SK-N-SH (cell line): ENCODE measurements around the gene GDPD5. TPM values are rescaled to one million over a fixed set of nuclear protein-coding genes. Genes with fewer than 3 reads are reported as not detected.
A peak's percentile ranks its signal among the peaks of the same experiment; 100 is the strongest.

Experiments
- CTCF ChIA-PET: fragments of 300-600, 350-600 bp; formaldehyde crosslinking; extraction: SDS; loops from one replicate; lab custom pipeline; 2021; lab: Yijun Ruan, JAX
- POLR2A ChIA-PET: fragments of 350-600 bp; sonication (Branson Sonifier 250); formaldehyde crosslinking; extraction: SDS; loops from one replicate; lab custom pipeline; 2020; ENCODE audit warnings: antibody characterized with exemption, inconsistent platforms; lab: Yijun Ruan, JAX
- DNase-seq: peaks from one replicate; pipeline ENCODE4 v3.0.0; 2012
- H2AFZ ChIP-seq: fragments of 200-600 bp; sonication (generic); 2 replicates; pipeline ENCODE4 v1.8.1; 2016; ENCODE audit warnings: antibody characterized with exemption, mild to moderate bottlenecking, low read depth
- H3F3A ChIP-seq: fragments of 200-600 bp; sonication (generic); replicated peaks from 2 replicates; pipeline ENCODE3; 2016; ENCODE audit warnings: antibody characterized with exemption, mild to moderate bottlenecking; ENCODE audit not compliant: insufficient read depth
- H3K27ac ChIP-seq, 2 experiments: fragments of 200-500 bp in 1 of 2; fragments of 200-600 bp in 1 of 2; sonication (Bioruptor generic) in 1 of 2; sonication (generic), shearing (Covaris generic) in 1 of 2; 2 replicates each; pipeline versions ENCODE4 v1.5.1 to v1.6.1; 2014 to 2016; ENCODE audit warnings: low read depth in 2 of 2, inconsistent platforms in 1 of 2, low read length in 1 of 2, mild to moderate bottlenecking in 1 of 2, mixed read lengths in 1 of 2
- H3K27me3 ChIP-seq: fragments of 200-600 bp; sonication (generic), shearing (Covaris generic); 2 replicates; pipeline ENCODE4 v1.6.1; 2016; ENCODE audit warnings: mixed run types; ENCODE audit not compliant: insufficient read depth
- H3K36me3 ChIP-seq, 2 experiments: fragments of 200-500 bp in 1 of 2; fragments of 200-600 bp in 1 of 2; sonication (Bioruptor generic) in 1 of 2; sonication (generic) in 1 of 2; replicated peaks in 1 of 2; 2 replicates each; pipeline versions ENCODE3 to v1.5.1; 2014 to 2016; ENCODE audit warnings: low read length in 1 of 2, mild to moderate bottlenecking in 1 of 2; ENCODE audit not compliant: insufficient read depth in 2 of 2, control insufficient read depth in 1 of 2
- H3K4me1 ChIP-seq, 2 experiments: fragments of 200-500 bp in 1 of 2; fragments of 200-600 bp in 1 of 2; sonication (Bioruptor generic) in 1 of 2; sonication (generic), shearing (Covaris generic) in 1 of 2; 2 replicates each; pipeline versions ENCODE4 v1.5.1 to v1.6.1; 2014 to 2016; ENCODE audit warnings: low read depth in 1 of 2, low read length in 1 of 2, mixed run types in 1 of 2; ENCODE audit not compliant: insufficient read depth in 2 of 2, control insufficient read depth in 1 of 2
- H3K4me2 ChIP-seq: fragments of 200-600 bp; sonication (generic), shearing (Covaris generic); 2 replicates; pipeline ENCODE4 v1.6.1; 2017; ENCODE audit warnings: mixed run types
- H3K4me3 ChIP-seq, 2 experiments: fragments of 200-500 bp in 1 of 2; fragments of 200-600 bp in 1 of 2; sonication (Bioruptor generic) in 1 of 2; sonication (generic), shearing (Covaris generic) in 1 of 2; 2 replicates each; pipeline versions ENCODE4 v1.5.1 to v1.8.1; 2014 to 2016; ENCODE audit warnings: low read depth in 2 of 2, inconsistent platforms in 1 of 2, low read length in 1 of 2, mild to moderate bottlenecking in 1 of 2, mixed read lengths in 1 of 2, moderate library complexity in 1 of 2
- H3K79me2 ChIP-seq: fragments of 200-600 bp; sonication (generic); 2 replicates; pipeline ENCODE4 v1.8.1; 2017; ENCODE audit warnings: mild to moderate bottlenecking; ENCODE audit not compliant: insufficient read depth
- H3K9ac ChIP-seq: fragments of 200-600 bp; sonication (generic); 2 replicates; pipeline ENCODE4 v1.6.1; 2017; ENCODE audit warnings: mixed run types
- H3K9me2 ChIP-seq: fragments of 200-600 bp; sonication (generic); 2 replicates; pipeline ENCODE4 v1.6.1; 2017; ENCODE audit warnings: mixed run types
- H3K9me3 ChIP-seq: fragments of 200-600 bp; sonication (generic); 2 replicates; pipeline ENCODE4 v1.6.1; 2017; ENCODE audit warnings: mixed run types, mild to moderate bottlenecking, moderate library complexity
- H4K20me1 ChIP-seq: fragments of 200-600 bp; sonication (generic); 2 replicates; pipeline ENCODE4 v1.6.1; 2017; ENCODE audit warnings: mild to moderate bottlenecking, mixed run types; ENCODE audit not compliant: insufficient read depth
- CHD2 ChIP-seq: fragments of 150-350 bp; IDR thresholded peaks from 2 replicates; pipeline ENCODE4 v1.6.1; 2018; ENCODE audit warnings: low read length; ENCODE audit not compliant: partially characterized antibody
- EP300 ChIP-seq, 2 experiments: IDR thresholded peaks; 2 replicates each; pipeline versions ENCODE4 v1.4.0 to v1.6.1; 2012; ENCODE audit warnings: borderline replicate concordance in 1 of 2, low read depth in 1 of 2, low read length in 1 of 2
- EZH2phosphoT487 ChIP-seq: fragments of 200-600 bp; sonication (generic); IDR thresholded peaks from 2 replicates; pipeline ENCODE4 v1.6.1; 2017; ENCODE audit warnings: low read depth, mixed run types, mild to moderate bottlenecking, antibody characterized with exemption, moderate library complexity, borderline replicate concordance
- FOSL2 ChIP-seq: IDR thresholded peaks from 2 replicates; pipeline ENCODE4 v1.4.0; 2012; ENCODE audit warnings: low read depth, mild to moderate bottlenecking, moderate library complexity, borderline replicate concordance
- FOXM1 ChIP-seq: IDR thresholded peaks from 2 replicates; pipeline ENCODE4 v1.4.0; 2012; ENCODE audit warnings: low read depth, mild to moderate bottlenecking
- GATA2 ChIP-seq: sonication (generic); formaldehyde crosslinking; IDR thresholded peaks from 2 replicates; pipeline ENCODE4 v1.5.0; 2020; ENCODE audit warnings: mild to moderate bottlenecking, missing genetic modification reagents
- JUND ChIP-seq: IDR thresholded peaks from 2 replicates; pipeline ENCODE4 v1.4.0; 2012
- MAX ChIP-seq: IDR thresholded peaks from 2 replicates; pipeline ENCODE4 v1.4.0; 2012; ENCODE audit warnings: low read depth
- MEF2A ChIP-seq: IDR thresholded peaks from 2 replicates; pipeline ENCODE4 v1.4.0; 2012; ENCODE audit warnings: low read depth, borderline replicate concordance
- MXI1 ChIP-seq: IDR thresholded peaks from 2 replicates; pipeline ENCODE4 v1.6.1; 2012; ENCODE audit warnings: mild to moderate bottlenecking, low read depth, low read length, improper control_type of control experiment
- PBX3 ChIP-seq: IDR thresholded peaks from 2 replicates; pipeline ENCODE4; 2012
- POLR2AphosphoS5 ChIP-seq: IDR thresholded peaks from 2 replicates; pipeline ENCODE4 v1.6.1; 2012; ENCODE audit warnings: low read depth, low read length
- RCOR1 ChIP-seq: fragments of 150-350 bp; IDR thresholded peaks from 2 replicates; pipeline ENCODE4 v1.6.1; 2017; ENCODE audit warnings: antibody characterized with exemption, low read length
- REST ChIP-seq: IDR thresholded peaks from 2 replicates; pipeline ENCODE4 v1.6.1; 2012; ENCODE audit warnings: mild to moderate bottlenecking, low read depth, low read length, moderate library complexity
- RXRA ChIP-seq: IDR thresholded peaks from 2 replicates; pipeline ENCODE4 v1.4.0; 2012; ENCODE audit warnings: low read depth, mild to moderate bottlenecking, borderline replicate concordance
- TAF1 ChIP-seq: IDR thresholded peaks from 2 replicates; pipeline ENCODE4 v1.6.1; 2012; ENCODE audit warnings: low read depth, mild to moderate bottlenecking, low read length, moderate library complexity, borderline replicate concordance
- TCF12 ChIP-seq: IDR thresholded peaks from 2 replicates; pipeline ENCODE4 v1.4.0; 2012
- TEAD4 ChIP-seq: IDR thresholded peaks from 2 replicates; pipeline ENCODE4 v1.4.0; 2012; ENCODE audit warnings: mild to moderate bottlenecking, borderline replicate concordance; ENCODE audit not compliant: insufficient read depth
- USF1 ChIP-seq: IDR thresholded peaks from 2 replicates; pipeline ENCODE4 v1.4.0; 2012; ENCODE audit warnings: low read depth, borderline replicate concordance
- USF2 ChIP-seq: fragments of 150-350 bp; IDR thresholded peaks from 2 replicates; pipeline ENCODE4 v1.6.1; 2017; ENCODE audit warnings: antibody characterized with exemption, low read length, low read depth, borderline replicate concordance
- WGBS: methylation state at CpG from one replicate; pipeline ENCODE4 v1.1.6; 2017; ENCODE audit warnings: low lambda C conversion rate; 5-methylcytosine and 5-hydroxymethylcytosine counted together
- polyA plus RNA-seq, 3 experiments: library from polyadenylated mRNA; depleted of rRNA; stranded (reverse); fragments of >200 nt; gene quantifications; 2 replicates each; pipeline ENCODE4 v1.2.3, GENCODE V29; 2012

The GDPD5 gene
- polyA plus RNA-seq, 1 of the 3 experiments (the other 2 are of a cell fraction): 2.2 TPM

- TF ChIP-seq TAF1 (peak; percentile 100), GATA2 (CRISPR knock-in tag) (no peak), MAX (peak; percentile 96), JUND (no peak; the same call in 1 of the 2 replicates), USF1 (no peak), RCOR1 (no peak), TCF12 (peak; percentile 32; the same call in 1 of the 2 replicates), FOSL2 (no peak), TEAD4 (0 out of 2 replicates have a peak, but pooled peaks have one; percentile 14), USF2 (no peak), MEF2A (no peak)
Observed at GRCh38 chr11:75399344-75400145, 126.2 kb downstream of the GDPD5 start, which contains the start of gene RPS3 (continued).

GRCh38 chr11:75398906-75399305 is 126.8 kb downstream of the GDPD5 start:
- no peak overlapping the region for H3K4me2 ChIP-seq
- peaks cover 28 to 29% of the 10 kb centered on the region in 2 experiments for H3K36me3 ChIP-seq
- CTCF ChIA-PET: interaction anchor here (1.2 to 5.6 kb wide), 6 partner anchors 9 to 119 kb away, joined by 4 to 35 read pairs (median 9); no protein-coding TSS in a partner anchor
- H3K4me3 ChIP-seq: no peak overlapping the region
- no peaks in the 10 kb centered on the region for H3K9me3 ChIP-seq
- POLR2A ChIA-PET: no interaction called here
- H3K79me2 ChIP-seq: peaks cover 46% of the 10 kb centered on the region
- DNase-seq: no peak
- no peak overlapping the region for H3K9ac ChIP-seq
- H3K4me1 ChIP-seq: peaks cover 22 to 24% of the 10 kb centered on the region in 2 experiments
- 59% methylated on average over 8 of the region's 8 CpGs for WGBS
- H2AFZ ChIP-seq: peak overlapping the region; percentile 83; the same call in 1 of the 2 replicates
- no peak overlapping the region for H3K27ac ChIP-seq
- H3F3A ChIP-seq: peaks cover 17% of the 10 kb centered on the region
- H3K27me3 ChIP-seq: no peaks in the 10 kb centered on the region
- no peaks in the 10 kb centered on the region for H3K9me2 ChIP-seq
- peaks cover 42% of the 10 kb centered on the region for H4K20me1 ChIP-seq
- TF ChIP-seq MXI1 (no peak), RCOR1 (no peak), REST (no peak), MEF2A (no peak), FOXM1 (no peak), EZH2phosphoT487 (no peak), USF2 (no peak), POLR2AphosphoS5 (no peak), RXRA (no peak), EP300 (IDR thresholded peaks at IDR 0.05; ENCODE audit: borderline replicate concordance in 1 of 2, low read depth in 1 of 2, low read length in 1 of 2) (no peak), CHD2 (no peak), PBX3 (no peak), MAX (no peak)
